ENCODE measurements around the gene PPP3R1.

DNA sequence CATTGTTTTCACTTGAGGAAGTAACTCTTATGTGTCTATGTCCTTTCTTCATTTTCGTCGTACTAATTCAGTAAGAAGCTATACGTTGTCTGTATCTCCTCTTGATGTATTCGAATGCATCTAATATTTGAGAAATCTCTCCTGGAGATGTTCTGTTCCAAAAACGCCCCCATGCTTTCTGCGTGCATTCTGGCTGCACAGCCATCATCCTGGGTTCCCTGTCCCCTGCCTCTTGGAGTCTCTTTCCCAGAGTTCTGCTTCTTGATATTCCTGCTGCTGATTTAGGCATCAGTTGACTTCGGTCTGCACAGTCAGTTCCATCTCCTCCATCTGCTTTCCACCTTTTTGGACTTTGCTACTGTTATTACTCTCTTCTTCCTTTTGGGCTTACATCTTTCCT, 81.2 kb downstream of the PPP3R1 start:
- TF ChIP-seq, protein P1, sequence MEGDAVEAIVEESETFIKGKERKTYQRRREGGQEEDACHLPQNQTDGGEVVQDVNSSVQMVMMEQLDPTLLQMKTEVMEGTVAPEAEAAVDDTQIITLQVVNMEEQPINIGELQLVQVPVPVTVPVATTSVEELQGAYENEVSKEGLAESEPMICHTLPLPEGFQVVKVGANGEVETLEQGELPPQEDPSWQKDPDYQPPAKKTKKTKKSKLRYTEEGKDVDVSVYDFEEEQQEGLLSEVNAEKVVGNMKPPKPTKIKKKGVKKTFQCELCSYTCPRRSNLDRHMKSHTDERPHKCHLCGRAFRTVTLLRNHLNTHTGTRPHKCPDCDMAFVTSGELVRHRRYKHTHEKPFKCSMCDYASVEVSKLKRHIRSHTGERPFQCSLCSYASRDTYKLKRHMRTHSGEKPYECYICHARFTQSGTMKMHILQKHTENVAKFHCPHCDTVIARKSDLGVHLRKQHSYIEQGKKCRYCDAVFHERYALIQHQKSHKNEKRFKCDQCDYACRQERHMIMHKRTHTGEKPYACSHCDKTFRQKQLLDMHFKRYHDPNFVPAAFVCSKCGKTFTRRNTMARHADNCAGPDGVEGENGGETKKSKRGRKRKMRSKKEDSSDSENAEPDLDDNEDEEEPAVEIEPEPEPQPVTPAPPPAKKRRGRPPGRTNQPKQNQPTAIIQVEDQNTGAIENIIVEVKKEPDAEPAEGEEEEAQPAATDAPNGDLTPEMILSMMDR (conservative IDR thresholded peaks at IDR 0.05; ENCODE audit: low read depth in 2 of 2): no peak
- no peak for TF ChIP-seq EZH2 (IDR thresholded peaks at IDR 0.05; ENCODE audit: low read depth, unreplicated experiment)
- TF ChIP-seq EZH2phosphoT487 (IDR thresholded peaks at IDR 0.05; ENCODE audit: unreplicated experiment): no peak
- TF ChIP-seq, protein P2, sequence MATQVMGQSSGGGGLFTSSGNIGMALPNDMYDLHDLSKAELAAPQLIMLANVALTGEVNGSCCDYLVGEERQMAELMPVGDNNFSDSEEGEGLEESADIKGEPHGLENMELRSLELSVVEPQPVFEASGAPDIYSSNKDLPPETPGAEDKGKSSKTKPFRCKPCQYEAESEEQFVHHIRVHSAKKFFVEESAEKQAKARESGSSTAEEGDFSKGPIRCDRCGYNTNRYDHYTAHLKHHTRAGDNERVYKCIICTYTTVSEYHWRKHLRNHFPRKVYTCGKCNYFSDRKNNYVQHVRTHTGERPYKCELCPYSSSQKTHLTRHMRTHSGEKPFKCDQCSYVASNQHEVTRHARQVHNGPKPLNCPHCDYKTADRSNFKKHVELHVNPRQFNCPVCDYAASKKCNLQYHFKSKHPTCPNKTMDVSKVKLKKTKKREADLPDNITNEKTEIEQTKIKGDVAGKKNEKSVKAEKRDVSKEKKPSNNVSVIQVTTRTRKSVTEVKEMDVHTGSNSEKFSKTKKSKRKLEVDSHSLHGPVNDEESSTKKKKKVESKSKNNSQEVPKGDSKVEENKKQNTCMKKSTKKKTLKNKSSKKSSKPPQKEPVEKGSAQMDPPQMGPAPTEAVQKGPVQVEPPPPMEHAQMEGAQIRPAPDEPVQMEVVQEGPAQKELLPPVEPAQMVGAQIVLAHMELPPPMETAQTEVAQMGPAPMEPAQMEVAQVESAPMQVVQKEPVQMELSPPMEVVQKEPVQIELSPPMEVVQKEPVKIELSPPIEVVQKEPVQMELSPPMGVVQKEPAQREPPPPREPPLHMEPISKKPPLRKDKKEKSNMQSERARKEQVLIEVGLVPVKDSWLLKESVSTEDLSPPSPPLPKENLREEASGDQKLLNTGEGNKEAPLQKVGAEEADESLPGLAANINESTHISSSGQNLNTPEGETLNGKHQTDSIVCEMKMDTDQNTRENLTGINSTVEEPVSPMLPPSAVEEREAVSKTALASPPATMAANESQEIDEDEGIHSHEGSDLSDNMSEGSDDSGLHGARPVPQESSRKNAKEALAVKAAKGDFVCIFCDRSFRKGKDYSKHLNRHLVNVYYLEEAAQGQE (IDR thresholded peaks at IDR 0.05; ENCODE audit: unreplicated experiment): no peak
- TF ChIP-seq POLR2AphosphoS5 (IDR thresholded peaks at IDR 0.05; ENCODE audit: low read depth): no peak
- TF ChIP-seq, protein P3, sequence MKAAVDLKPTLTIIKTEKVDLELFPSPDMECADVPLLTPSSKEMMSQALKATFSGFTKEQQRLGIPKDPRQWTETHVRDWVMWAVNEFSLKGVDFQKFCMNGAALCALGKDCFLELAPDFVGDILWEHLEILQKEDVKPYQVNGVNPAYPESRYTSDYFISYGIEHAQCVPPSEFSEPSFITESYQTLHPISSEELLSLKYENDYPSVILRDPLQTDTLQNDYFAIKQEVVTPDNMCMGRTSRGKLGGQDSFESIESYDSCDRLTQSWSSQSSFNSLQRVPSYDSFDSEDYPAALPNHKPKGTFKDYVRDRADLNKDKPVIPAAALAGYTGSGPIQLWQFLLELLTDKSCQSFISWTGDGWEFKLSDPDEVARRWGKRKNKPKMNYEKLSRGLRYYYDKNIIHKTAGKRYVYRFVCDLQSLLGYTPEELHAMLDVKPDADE (IDR thresholded peaks at IDR 0.05): no peak
